ENCODE results near the gene RTL5.
"Not testable (repeated sequence)": the region's sequence is repeated elsewhere in the genome, so short reads cannot be mapped to it uniquely, and the experiment has no call there.

RTL5 gene

DNA sequence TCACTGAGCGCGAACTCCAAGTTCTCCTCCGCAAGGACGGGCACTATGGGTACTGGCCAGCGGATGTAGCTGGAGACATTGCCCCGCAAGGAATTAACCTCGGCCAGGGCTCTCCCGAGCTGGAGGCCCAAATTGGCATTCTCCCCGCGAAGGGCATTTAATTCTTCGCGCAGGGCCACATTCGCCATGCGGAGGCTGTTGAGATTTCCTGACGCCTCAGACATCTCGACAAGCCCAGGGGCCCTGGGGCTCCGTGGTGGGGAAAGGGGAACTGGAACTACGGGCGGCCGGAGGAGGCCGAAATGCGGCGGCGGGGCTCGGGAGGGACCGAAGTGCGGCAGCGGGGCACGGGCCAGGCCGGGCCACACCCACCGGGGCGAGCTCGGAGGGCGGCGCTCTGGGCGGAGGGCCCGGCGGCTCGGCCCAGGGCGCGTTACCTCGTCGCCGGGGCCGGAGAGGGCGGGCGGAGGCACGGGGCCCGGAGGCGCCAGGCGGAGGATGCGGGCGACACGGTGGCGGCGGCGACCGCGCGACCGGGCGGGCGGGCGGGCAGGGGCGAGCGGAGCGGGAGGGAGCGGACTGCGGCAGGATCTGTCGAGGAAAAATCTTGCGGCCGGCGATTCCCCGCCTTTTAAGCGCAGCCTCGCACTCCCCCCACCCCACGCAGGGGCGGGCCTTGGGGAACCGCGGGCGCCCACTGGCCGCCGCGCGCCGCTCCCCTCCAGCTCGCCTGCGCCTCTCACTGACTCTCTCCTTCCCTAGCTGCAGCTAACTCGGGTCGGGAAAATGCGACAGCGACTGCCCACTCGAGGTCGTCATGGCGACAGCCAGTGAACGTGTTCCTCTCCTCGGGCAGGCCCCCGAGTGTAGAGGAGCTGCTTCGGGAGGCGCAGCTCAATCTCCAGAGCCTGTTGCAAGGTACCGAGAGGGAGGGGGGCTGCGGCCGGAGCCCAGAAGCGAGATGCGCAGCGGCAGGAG is at the start of gene RTL5:
Gene RTL5 (minus strand): TSS at position 599 of the 978 bp plus-strand sequence.
- peak; percentile 78 for DNase-seq (ENCODE audit: low read depth)

GRCh38 chrX:72180539-72180938 is 48.8 kb upstream of the RTL5 start:
- no peak for DNase-seq (ENCODE audit: low read depth)

DNA sequence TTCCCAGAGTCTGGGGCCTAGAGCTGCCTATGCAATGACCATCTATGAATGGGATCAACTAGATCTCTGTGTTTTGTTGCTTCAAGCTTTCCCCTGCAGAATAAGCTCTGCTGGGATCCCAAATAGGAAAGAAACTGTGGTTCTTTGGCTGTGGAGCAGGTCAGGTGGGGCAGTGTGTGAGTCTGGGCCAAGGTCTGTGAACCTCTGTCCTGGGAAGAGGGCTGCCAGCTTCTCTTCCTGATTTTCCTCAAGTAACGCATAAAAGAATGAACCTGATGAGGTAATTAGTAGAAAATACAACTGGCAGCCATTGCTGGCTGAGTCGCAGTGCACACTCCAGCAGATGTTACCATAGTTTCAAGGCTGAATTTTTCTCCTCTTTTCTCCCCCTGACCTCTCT is 45.3 kb upstream of the RTL5 start:
- DNase-seq (ENCODE audit: low read depth) = no peak

- DNase-seq (ENCODE audit: low read depth) = not testable (repeated sequence)
These were observed 44.6 kb upstream of the RTL5 start for GRCh38 chrX:72176289-72176688.

- DNase-seq (ENCODE audit: low read depth) = peak; percentile 6
These were observed 37.5 kb upstream of the RTL5 start for GRCh38 chrX:72169008-72169728.

DNA sequence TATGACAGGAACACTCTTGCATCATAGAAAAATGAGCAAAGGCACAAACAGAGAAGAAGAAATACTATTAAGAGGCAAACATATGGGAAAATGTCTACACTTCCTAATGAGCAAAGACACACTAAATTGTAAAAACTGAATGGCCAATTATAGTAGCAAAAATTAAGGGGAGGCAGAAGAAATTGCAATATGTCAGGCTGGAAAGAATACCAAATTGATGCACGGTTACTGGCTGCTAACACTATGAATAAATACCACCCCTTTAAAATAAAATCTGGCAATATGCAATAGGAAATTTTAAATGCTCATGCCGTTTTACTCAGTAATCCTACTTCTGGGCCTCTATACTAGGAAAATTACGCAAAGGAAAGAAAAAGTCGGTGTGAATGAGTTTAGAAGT is 33.8 kb upstream of the RTL5 start:
- DNase-seq (ENCODE audit: low read depth) = no peak

- DNase-seq (ENCODE audit: low read depth) = no peak
These were observed 28.1 kb upstream of the RTL5 start for GRCh38 chrX:72159769-72160168.

DNA sequence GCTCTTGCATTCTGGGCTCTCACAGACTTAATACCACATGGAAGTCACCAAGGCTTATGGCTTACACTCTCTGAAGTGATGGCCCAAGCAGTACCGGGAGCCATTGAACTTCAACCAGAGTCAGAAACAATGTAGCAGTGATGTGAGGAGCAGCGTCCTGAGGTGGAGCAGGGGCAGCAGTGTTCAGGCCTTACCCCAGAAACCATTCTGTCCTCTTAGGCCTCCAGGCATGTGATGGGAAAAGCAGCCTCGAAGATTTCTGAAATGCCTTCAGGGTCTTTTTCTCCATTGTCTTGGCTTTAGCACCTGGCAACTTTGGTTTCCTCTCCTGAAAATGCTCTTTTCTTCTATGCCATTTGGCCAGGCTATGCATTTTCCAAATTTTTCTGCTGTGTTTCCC is 27.1 kb upstream of the RTL5 start:
- no peak for DNase-seq (ENCODE audit: low read depth)

GRCh38 chrX:72146527-72146926 is 14.8 kb upstream of the RTL5 start:
- no peak for DNase-seq (ENCODE audit: low read depth)

- no peak for DNase-seq (ENCODE audit: low read depth)
These were observed 13.5 kb upstream of the RTL5 start for GRCh38 chrX:72145181-72145580.

DNA sequence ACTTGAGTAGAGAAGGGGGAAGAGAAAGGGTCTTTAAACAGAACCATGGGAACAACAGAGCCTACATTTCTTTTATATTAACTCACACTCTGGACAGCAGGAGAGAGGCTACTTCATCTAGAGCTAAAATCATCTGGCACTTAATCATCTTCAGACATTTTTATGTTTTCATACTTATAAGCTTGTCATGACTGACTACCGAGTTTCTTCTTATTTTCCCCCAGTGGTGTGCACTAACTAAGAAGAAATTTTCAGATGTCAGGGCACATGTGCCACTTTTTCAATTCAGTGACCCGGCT is 11.8 kb upstream of the RTL5 start:
- no peak for DNase-seq (ENCODE audit: low read depth)

GRCh38 chrX:72142794-72143608 is 11.3 kb upstream of the RTL5 start:
- DNase-seq (ENCODE audit: low read depth) = no peak

GRCh38 chrX:72142094-72142793 is 10.5 kb upstream of the RTL5 start:
- DNase-seq (ENCODE audit: low read depth) = no peak

DNA sequence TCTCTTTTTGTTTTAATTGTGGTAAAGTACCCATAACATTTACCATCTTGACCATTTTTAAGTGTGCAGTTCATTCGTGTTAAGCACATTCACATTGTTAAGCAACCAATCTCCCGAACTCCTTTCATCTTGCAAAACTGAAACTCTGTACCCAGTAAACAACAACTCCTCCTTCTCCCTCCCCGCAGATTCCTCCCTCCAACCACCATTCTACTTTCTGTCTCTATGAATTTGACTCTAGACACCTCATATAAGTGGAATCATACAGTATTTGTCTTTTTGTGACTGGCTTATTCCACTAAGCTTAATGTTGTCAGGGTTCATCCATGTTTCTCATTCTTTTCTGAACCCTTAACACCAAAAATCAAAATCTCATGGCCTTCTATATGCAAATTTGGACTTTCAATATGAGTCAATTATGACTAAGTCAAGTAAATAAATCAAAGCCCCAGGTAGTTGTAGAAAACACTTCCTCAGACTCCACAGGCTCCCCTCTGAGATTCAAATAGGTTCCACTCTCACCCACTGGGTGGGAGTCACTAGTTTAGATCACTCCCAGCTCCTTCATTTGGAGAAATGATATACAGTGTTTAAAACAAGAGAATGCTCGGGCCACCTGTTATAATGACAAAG is 9.8 kb upstream of the RTL5 start:
- DNase-seq (ENCODE audit: low read depth) = no peak

GRCh38 chrX:72139538-72139937 is 7.8 kb upstream of the RTL5 start:
- DNase-seq (ENCODE audit: low read depth) = no peak

DNA sequence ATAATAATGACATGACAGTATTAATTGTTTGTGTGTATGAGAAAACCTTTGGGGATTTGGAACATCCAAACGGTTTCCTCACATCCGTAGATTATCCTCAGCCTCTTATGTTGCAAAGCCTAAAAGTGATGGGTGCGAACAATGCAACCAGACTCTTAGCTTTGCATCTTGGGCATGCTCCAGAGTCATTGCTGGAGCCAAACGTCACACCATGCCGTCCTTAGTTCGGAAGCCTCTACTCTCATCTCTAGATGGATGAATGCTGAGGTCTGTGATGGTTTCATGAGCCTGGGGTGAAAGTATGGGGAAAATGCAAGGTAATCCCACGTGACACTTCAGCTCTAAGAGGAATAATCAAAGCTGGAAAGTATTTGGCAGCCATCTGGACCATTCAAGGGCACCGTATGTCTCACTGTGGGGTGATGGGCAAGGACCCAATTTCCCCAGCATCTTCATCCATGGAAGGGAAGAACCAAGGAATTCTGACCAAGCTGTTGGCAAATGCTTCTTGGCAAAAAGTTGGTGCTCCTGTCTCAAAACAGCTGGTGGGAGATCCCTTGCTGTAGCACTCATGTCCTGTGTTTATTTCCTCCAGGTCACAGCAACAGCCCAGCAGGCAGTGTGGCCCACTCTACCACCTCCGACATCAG is 6.3 kb upstream of the RTL5 start:
- DNase-seq (ENCODE audit: low read depth) = no peak

DNA sequence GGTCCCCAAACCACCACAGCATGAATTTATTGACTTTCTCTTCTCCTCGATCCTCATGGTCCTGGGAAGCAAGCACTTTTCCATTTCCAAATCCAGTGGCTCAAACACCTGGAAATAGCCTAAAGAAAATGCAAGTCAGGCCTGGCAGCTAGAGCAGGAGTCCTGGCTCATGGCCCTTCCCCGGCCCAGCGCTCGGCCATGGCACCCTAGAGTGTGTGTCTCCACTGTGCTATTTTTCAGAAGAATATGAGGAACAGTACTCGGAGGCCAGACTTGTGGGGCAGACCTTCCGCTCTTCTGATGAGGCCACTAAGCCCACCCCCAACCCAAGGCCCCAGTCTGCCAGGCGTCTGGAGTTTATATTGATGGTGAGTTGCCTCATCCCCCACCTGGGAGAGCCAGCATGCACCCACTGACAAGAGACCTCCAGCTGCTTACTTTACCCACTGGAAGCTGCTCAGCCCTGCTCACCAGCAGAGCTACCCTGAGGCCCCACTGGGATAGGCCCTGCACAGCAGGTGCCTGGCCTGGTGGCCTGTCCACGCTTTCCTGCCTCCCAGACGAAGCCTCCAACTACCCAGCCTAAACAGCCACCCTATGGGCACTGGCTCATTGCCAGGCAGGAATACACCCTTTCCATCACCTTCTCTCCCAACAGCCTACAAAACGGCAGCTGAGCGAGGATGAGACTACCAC is 2.3 kb upstream of the RTL5 start:
- no peak for DNase-seq (ENCODE audit: low read depth)

DNA sequence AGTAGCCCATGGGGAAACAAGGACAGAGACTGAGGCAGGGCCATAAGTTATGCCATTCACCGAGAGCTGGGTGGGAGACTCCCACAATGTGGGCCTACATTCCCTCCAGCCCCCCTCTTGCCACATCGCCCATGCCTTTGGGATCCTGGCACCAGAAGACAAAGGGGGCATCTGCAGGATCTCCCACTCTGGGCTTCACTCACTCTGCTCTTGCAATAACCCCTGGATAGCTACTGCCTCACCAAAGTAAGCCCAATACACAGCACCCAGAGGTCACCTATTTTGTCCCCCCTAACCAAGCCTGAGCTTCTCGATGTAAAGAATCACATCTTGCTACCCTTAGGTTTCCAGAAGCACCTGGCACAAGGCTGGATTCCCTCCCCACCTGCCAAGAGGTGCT is 741 bp upstream of the RTL5 start:
- no peak for DNase-seq (ENCODE audit: low read depth)

DNA sequence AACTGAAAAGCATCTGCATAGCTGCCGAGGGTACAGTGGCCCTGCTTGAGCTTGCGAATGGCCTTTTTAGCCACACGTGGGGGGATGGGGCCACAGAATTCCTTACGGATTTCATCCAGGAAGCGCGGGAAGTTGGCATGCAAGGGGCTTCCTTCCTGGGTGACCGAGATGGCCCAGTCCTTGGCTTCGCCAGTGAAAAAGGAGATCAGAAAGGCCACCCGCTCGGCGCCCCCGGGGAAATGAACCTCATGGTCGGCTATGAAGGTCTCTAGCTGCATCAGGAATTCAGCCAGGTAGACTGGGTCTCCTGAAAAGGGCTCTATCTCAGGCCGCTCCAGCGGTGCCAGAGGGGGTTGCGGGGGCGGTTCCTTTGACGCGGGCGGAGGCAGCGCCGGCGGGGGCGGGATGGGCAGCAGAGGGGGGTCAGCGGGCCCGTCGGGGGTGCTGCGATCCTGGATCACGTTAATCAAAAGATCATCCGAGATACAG is 909 bp downstream of the RTL5 start:
- DNase-seq (ENCODE audit: low read depth) = no peak

DNA sequence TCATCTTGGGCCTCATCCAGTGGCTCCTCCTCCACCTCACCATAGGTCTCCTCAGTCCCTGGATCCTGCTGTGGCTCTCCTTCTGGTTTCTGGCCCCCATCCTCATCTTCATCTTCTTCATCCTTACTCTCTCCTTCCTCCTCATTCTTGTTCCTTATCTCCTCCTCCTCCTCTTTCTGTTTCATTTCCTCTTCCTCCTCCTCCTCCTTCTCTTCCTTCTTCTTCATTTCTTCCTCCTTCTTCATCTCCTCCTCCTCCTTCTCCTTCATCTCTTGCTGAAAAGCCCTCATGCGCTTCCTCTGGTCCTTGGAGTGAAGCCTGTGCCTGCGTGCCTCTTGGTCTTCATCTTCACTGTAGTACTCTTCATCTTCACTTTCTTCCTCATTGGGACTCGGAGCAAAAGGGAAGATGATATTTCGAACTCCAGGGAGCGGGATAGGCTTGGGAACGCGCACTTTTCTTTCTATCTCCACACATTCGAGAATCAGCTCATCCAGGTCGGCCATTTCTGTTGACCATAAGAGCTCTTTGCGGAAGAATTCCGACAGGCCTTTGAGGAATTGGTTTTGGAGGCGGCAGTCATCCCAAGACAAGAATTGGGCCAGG is 1.5 kb downstream of the RTL5 start:
- DNase-seq (ENCODE audit: low read depth) = no peak

All from stromal cell of bone marrow (primary cell).